HTR-8/SVneo (cell line): Measurements from ENCODE around the gene CHCHD3.
A peak's percentile ranks its signal among the peaks of the same experiment; 100 is the strongest.

Experiments
- DNase-seq: peaks from one replicate; pipeline ENCODE4 v3.0.0; 2011; ENCODE audit warnings: low spot score, mixed read lengths; ENCODE audit not compliant: insufficient read length
- FAIRE-seq: peaks from 2 replicates; lab custom pipeline; 2011; peaks lifted over from hg19 to GRCh38; lab: Jason Lieb, UNC

The CHCHD3 gene

DNA sequence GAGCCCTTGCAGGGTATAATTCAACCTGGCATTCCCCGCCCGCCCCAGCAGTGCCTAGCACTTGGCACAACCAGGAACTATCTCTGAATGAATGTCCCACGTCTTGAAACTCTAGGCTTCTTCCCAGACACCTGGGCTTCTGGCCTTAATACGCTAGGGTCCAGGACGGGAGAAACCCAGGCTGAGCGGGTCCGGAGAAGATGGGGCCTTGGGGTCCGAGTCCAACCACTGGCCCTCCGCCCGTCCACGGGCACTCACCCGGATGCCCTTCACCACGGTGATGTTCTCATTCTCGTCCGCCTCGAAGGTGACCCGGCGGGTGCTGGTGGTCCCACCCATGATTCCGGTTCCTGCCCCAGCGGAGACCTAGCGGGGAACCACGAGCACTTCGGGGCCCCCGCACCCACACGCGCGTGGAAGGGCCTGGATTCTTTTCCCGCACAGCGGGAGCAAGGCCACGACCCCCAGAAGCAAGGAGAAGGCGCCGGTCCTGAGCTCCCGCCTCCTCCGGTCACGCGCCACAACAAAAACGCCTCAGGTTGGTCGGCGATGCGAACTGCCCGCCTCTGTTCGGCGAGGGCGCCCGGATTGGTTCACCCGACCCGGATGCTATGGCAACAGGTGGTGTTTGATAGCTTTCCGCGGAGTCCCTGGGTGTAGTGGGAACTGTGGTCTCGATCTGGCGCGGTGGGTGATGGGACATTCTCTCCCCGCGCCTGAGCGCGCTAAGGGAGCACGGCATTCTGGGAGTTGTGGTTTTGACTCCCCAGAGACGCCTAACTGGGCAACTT, at the start of gene CHCHD3:
Gene CHCHD3, minus strand, starts transcription at position 492 of the 791 bp plus-strand sequence. Its CDS starts 153 bp downstream, at position 339.
- peak; percentile 95 for DNase-seq
- peak; percentile 80 for FAIRE-seq

DNA sequence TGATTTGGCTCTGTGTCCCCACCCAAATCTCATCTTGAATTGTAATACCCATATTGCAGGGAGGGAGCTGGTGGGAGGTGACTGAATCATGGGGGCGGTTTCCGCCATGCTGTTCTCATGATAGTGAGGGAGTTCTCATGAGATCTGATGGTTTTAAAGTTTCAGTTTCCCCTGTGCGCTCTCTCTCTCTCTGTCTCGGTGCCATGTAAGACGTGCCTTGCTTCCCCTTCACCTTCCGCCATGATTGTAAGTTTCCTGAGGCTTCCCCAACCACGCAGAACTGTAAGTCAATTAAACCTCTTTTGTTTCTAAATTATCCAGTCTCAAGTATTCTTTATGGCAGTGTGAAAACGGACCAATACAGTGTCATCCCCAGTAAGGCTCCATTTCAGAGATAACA, 48.3 kb upstream of the CHCHD3 start:
- no peak for FAIRE-seq
- no peak for DNase-seq

DNA sequence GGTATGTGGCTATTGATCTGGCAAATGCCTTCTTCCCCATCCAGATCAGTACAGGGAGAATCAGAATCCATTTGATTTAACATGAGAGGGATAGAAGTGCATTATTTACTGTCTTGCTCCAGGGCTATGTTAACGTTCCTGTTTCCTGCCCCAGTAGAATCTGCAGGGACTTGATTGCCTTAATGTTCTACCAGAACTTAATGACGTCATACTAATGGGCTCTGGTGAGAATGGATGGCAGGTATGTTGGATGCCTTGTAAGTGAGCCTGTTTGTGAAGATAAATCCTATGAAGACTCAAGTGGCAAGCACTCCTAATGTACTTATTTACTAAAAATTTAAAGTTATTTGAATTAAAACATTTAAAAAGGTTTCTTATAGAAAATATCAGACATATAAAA, 44.5 kb upstream of the CHCHD3 start:
- no peak for DNase-seq
- no peak for FAIRE-seq

DNA sequence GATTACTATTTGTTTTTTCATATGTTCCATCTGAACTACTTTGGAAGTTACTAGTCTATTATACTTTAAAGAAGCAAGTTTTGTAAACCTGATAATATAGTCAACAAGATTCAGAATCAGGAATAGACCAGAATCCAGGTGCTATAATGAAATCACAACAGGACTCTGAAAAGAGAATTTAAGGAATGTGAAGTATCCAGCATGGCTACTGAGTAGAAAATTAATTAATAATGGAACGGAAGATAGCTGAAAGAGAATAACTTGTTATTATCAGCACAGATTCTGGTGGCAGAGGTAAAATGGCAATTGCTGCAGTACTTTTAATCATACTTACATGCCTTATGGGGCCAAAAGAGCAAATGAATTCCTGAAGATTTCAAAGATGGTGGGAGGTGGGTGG, 43.1 kb upstream of the CHCHD3 start:
- no peak for FAIRE-seq
- no peak for DNase-seq

DNA sequence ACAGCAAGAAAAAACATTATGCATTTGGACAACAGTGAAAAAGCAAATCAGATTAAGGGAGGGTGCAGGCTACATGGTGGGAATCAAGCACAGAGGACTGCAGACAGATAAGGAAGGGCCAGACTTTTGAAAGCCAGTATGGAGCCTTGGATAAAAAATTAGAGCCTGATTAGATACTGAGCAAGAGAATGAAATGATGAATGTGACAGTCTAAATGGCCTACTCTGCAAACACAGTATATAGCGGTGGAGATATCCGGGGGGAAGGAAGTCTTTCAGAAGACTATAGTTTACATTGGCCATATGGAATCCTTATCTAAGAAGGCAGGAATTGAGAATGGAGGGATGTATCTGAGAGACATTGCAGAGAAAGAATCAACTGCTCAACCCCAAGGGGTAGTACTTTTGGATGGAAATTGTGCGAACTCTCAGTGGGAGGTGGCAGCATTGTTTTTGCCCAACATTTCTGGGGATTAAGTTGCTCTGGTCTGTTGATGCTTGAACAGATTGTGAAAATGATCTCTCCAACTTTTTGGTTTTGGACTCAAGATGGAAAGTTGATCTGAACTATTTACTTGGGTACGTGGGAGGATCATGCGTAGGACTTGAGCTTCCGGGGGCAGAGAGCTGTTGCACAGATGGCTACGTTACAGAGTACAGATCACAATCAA, 39.4 kb upstream of the CHCHD3 start:
- DNase-seq (no peak), FAIRE-seq (no peak)

DNA sequence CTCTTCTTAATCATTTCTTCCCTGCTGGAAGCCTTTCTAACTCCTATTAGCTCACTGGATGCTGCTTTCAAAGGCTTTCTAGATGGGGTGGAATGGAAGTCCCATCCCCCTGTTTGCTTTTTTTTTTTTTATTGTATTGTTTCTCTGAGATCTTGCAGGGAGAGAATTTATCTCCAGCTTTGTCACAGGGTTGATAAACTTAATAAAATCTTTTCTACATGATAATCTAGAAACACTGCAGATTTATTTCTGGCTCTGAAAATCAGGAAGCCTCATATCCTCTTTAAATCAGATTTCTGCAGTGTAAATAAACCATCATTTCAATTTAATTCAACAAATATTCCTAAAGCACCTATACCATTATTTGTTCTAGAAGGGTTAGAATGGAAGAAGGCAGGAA, 37.2 kb upstream of the CHCHD3 start:
- FAIRE-seq = no peak
- no peak for DNase-seq

DNA sequence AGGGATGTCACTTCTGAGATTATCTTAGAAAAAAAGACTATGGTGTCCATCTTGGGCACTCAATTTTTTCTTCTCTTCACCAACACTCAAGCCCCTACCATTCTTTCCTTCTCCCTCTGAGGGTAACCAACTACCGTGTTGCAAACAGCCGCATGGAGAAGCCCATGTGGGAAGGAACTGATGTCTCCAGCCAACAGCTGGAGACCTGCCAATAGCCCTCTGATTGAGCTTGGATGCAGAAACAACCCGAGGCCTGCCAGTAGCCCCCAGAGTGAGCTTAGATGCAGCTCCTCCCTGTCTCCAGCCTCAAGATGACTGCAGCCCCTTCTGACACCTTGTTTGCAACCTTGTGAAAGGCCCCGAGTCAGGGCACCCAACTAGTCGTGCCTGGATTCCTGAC, 36.4 kb upstream of the CHCHD3 start:
- DNase-seq (no peak), FAIRE-seq (no peak)

DNA sequence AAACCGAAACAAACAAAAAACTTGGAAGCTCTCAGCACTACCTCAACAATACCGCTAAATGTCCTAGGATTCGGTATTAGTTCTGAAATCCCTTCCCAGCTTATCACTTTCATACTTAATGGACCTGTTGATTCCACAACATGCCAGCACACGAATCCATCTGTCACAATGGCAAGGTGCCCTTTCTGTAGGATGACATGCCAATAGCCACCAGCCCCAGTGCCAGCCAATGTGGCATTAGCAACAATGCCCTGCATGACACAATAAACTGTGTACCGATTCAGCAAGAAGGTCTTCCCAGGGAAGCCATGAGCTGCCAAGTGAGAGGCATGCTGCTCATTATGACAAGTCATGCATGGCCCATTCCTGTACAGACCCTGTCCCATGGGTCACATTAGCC, 35.6 kb upstream of the CHCHD3 start:
- DNase-seq = no peak
- no peak for FAIRE-seq

DNA sequence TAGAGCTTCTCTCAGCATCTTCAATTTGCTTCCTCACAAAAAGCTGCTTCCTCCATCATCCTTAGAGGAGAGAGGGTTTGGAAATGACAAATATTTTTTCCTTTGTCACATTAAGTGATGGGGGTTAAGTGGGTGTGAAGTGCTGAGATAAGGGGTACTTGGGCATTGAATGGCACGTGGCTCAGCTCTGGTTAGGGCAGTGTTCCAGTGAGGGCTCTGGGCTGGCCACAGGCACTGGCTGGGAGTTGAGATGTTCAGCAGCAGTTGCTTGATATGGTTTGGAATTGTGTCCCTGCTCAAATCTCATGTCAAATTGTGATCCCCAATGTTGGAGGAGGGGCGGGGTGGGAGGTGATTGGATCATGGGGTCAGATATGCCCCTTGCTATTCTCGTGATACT, 33.7 kb upstream of the CHCHD3 start:
- DNase-seq = no peak
- no peak for FAIRE-seq

DNA sequence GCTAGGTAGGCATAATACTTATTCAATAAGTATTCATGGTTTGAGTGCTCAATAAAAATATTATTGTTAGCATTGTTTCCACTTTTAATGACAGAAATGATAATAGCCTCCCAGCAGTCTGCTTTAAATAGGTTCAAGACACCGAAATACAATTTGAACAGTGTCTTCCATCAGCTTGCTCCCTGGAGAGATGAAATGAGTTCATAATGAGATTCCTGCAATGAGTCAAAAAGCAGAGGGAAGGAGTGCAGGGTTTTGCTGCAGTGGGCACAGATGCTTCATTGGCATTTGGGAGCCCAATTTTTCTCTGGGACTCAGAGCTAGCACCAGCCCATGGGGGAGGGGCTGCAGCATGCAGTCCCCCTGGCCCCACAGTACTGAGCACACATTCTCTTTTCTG, 32.6 kb upstream of the CHCHD3 start:
- DNase-seq (no peak), FAIRE-seq (no peak)

DNA sequence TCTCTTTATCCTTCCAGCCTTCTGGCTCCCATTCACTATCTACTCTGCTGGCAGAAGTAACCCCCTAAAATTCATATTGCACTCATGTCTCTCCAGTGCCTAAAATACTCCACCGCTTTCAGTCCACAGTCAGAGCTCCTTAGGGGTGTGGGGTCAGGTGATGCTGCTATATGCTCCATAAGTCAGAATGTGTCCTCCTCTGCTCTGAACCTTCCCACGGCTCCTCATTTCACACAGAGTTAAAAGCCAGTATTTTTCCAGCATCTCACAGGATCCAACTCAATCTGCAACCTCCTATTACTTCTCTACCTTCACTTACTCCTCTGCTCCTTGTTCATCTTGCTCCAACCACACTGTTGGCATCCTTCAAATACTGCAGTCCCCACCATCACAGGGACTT, 31.1 kb upstream of the CHCHD3 start:
- no peak for DNase-seq
- FAIRE-seq = no peak

DNA sequence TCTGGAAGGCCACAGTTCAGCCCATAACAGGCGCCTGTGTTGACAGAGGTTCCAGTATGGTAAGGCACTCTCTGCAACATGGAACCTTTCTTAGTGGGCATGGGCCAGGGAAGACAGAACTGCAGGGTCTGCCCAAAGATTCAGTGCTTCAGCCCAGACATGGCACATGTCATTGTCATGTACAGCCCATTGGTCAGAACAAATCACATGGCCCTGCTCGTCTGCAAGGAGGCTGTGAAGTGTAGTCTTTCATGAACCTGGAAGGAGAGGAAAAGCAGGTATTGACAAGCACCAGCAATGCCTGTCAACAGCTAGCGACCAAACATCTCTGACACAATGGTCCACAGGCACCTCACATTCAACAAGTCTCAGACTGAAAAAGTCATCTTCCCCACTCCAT, 30.4 kb upstream of the CHCHD3 start:
- no peak for FAIRE-seq
- DNase-seq = no peak

DNA sequence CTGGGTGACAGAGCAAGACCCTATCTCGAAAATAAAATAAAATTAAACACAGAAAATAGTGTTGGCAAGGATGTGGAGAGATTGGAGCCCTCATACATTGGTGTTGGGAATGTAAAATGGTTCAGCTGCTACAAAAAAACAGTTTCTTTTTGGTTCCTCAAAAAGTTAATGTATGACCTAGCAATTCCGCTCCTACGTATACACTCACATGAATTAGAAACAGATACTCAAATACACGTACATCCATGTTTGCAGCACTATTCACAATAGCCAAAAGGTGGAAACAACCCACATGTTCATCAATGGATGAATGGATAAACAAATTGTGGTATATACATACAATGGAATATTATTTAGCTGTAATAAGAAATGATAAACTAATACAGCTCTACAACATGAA, 28.4 kb upstream of the CHCHD3 start:
- no peak for FAIRE-seq
- no peak for DNase-seq

DNA sequence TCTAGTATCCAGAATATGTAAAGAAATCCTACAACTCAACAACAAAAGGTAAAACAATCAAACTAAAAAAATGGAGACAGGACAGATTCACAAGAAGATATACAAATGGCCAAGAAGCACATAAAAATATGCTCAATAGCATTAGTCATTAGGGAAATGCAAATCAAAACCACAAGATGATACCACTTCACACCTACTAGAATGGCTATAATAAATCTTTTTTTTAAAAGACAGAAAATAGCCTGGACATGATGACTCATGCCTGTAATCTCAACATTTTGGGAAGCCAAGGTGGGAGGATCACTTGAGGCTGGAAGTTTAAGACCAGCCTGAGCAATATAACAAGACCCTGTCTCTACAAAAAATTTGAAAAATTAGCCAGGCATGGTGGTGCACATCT, 27.9 kb upstream of the CHCHD3 start:
- FAIRE-seq = no peak
- no peak for DNase-seq

DNA sequence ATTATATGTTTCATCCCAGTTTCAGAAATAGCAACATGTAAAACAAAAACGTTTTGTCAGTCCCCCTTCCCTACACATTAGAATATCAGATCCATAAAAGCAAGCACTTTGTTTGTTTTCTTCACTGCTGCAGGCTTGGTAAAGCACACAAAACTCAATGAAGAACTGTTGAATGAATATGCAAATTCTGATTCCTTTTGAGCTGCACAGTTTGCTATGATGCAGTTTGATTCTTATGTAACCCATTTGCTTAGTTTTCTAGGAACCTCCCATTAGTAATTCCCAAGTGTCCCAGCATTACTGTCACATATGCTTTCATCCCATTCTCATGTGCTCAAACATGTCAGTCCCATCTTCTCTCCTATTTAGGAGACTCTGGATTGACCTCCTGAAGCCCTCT, 26.1 kb upstream of the CHCHD3 start:
- no peak for FAIRE-seq

DNA sequence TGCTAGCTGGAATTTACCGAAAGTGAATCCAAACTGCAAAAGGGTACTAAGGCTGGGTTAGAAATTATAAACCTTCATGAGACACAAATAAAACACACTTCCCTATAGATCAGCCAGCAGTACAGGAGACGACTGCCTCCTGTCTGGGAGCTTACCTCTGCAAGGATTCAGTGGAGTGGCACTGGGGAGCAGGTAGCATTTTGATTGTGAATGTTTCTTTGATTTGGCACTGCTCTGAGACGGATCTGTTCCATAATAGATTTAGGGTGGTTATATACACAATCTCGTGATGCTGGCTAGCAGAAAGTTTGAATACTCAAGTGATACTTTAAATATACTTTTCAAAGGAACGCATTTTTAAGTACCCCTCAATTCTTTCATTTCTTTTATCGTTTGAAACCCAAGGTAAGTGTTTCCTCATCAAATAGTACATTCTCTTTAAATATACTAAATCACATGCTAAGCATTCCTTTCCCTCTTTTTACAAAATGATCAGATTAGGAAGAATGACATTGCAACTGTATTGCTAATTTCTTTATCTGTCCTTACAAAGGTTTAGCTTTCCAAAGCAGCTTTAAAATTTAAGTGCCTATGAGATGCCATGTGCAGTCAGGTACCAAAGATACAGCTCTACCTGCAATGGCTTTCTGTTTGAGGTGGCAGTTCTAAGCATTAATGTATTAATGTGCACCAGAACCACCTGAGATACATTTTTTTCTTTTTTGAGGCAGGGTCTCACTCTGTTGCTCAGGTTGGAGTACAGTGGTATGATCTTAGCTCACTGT, 20.6 kb upstream of the CHCHD3 start:
- no peak for FAIRE-seq
- DNase-seq = no peak

More for the DNA sequence above, 26.1 kb upstream of the CHCHD3 start:
- no peak for DNase-seq

DNA sequence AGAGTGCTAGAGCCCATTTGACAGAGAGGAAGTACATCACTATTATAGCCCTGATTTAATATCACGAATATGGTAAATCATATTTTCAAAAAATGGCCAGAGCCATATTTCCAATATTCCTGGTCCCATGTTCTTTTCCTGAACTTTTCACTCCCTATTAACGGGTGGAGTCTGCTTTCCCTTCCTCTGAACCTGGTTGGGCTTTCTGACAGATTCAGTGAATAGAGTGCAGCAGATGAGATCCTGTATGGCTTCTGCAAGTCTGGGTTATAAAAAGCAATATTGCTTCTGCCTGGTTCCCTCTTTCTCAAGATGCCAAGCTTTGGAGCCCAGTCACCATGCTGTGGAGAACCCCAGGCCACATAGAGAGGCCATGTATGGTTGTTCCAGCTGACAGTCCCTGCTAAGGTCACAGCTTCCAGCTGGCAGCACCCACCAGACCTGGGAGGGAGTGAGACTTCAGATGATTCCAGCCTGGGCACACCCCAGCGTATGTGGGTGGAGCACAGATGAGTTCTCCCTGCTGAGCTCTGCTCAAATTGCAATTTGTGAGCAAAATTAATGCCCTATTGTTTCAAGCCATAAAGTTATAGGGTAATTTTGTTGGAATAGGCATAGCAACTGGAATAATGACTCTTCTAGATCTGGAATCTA, 17.9 kb upstream of the CHCHD3 start:
- DNase-seq (no peak), FAIRE-seq (no peak)

DNA sequence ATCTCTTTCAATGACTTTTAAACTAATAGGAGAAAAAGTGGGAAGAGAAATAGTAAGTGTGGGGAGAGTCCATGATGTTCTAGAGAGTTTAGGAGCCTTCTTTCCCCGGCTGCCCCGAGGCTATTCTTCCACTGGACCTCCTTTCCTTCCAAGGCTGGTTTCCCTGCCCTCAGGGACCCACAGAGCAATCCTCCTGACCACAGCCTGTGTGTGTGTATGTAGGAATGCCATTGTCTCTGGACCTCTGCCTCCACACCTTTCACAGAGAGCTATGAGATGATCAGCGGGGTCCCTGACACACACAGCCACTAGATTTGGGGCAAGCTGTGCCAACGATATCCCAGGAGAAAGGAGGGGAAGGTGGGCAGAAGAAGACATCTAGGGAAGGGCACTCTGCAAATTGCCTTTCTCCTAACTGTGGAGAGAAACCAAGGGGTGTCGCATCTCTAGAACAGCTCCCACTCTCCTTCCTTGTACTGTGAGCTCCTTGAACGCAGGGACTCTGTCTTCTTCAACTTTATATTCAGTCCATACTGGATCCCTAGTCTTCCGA, 13.3 kb upstream of the CHCHD3 start:
- DNase-seq (no peak), FAIRE-seq (no peak)

DNA sequence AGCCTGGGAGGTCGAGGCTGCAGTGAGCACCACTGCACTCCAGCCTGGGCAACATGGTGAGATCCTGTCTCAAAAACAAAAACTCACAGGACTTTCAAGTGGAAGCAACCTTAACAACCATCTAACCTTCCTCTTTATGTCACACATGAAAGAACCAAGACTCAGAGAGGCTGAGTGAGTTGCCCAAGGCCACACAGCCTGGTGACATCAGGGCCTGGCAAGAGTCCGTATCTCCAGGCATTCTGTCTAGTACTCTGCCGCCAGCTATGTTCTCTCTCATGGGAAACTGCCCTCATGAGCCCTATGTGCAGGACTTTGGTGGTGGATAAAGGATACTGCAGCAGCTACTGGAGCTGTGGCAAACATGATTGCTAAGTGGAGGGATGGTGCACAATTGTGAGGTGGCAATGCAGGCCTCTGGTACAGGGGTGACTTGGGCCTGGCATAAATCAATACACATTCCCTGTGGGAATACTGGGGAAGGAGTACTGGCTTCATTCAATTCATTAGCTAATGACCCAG, 10.1 kb upstream of the CHCHD3 start:
- DNase-seq (no peak), FAIRE-seq (no peak)

DNA sequence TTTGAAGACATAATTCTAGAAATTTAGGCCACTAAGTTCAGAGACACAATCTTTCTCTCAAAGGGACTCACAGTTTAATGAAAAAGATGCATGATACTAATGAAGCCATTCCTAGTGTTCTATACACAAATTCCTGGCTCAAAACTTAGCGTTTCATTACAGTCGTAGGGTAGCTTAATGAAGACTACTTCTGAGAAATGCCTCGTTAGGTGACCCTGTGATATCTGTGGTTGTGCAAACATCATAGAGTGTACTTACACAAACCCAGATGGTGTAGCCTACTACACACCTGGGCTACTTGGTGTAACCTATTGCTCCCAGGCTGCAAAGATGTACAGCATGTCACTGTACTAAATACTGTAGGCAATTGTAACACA, 488 bp upstream of the CHCHD3 start:
- DNase-seq = no peak
- no peak for FAIRE-seq
